Kidney epithelial cell (primary cell): ENCODE measurements around the gene DMKN. TPM values are rescaled to one million over a fixed set of nuclear protein-coding genes. Genes with fewer than 3 reads are reported as not detected.
"Not testable (repeated sequence)": the region's sequence is repeated elsewhere in the genome, so short reads cannot be mapped to it uniquely, and the experiment has no call there.

Source experiments
- DNase-seq: peaks from one replicate; pipeline ENCODE4 v3.0.0-alpha.2; 2010; ENCODE audit warnings: low read depth
- H3K27me3 ChIP-seq: 2 replicates; pipeline ENCODE4 v1.6.0; 2011; ENCODE audit warnings: low read length; ENCODE audit not compliant: control insufficient read depth, insufficient read depth
- H3K36me3 ChIP-seq: 2 replicates; pipeline ENCODE4 v1.5.1; 2011; ENCODE audit warnings: low read length; ENCODE audit not compliant: control insufficient read depth, insufficient read depth
- H3K4me3 ChIP-seq: 2 replicates; pipeline ENCODE4 v1.5.1; 2011; ENCODE audit warnings: low read depth, mild to moderate bottlenecking, control low read depth, low read length
- total RNA-seq: library from RNA; depleted of rRNA; stranded (reverse); fragments of >200 nt; gene quantifications from 2 replicates; pipeline ENCODE4 v1.2.3, GENCODE V29; 2015
- TF ChIP-seq, protein P1 (sequence below): IDR thresholded peaks from 2 replicates; pipeline ENCODE4 v1.5.1; 2011; ENCODE audit warnings: mild to moderate bottlenecking, moderate library complexity, low read length, control low read depth, inconsistent platforms; ENCODE audit not compliant: insufficient read depth, poor library complexity, severe bottlenecking

Gene DMKN
- total RNA-seq, 1 donor from 2014 or later, result 266 TPM

DNA sequence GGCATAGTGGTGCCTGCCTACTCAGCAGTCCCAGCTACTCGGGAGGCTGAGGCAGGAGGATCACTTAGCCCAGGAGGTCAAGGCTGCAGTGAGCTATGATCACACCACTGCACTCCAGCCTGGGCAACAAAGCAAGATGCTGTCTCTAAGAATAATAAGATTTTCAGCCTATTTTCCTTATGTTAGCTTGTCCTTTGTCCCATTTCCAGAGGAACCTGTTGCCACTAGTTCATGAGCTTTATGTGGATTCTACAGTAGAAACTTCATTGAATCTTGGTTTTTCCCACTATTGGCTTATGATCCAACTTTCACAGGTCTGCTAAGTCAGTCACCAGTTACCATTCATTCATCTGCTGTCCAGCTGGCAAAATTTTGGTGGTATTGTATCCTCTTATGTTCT lies 47.2 kb downstream of the DMKN start:
- Histone ChIP-seq H3K27me3 (no peaks in the 10 kb centered on the region), H3K4me3 (no peak overlapping the region), H3K36me3 (no peaks in the 10 kb centered on the region)
- TF ChIP-seq, protein P1, sequence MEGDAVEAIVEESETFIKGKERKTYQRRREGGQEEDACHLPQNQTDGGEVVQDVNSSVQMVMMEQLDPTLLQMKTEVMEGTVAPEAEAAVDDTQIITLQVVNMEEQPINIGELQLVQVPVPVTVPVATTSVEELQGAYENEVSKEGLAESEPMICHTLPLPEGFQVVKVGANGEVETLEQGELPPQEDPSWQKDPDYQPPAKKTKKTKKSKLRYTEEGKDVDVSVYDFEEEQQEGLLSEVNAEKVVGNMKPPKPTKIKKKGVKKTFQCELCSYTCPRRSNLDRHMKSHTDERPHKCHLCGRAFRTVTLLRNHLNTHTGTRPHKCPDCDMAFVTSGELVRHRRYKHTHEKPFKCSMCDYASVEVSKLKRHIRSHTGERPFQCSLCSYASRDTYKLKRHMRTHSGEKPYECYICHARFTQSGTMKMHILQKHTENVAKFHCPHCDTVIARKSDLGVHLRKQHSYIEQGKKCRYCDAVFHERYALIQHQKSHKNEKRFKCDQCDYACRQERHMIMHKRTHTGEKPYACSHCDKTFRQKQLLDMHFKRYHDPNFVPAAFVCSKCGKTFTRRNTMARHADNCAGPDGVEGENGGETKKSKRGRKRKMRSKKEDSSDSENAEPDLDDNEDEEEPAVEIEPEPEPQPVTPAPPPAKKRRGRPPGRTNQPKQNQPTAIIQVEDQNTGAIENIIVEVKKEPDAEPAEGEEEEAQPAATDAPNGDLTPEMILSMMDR, result no peak
- DNase-seq, result no peak

DNA sequence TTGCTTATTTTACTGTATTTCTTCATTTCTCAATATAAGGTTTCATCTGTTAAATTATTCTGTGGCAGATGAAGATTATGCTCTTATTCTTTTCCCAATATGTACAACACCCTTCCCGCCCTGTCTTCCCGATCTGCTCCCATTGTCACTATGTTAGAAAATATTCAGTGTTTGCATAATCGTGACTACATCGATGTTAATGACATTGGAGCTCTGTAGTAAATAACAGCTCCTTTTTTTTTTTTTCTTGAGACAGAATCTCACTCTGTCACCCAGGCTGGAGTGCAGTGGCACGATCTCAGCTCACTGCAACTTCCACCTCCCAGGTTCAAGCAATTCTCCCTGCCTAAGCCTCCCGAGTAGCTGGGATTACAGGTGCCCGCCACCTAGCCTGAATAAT lies 50.5 kb downstream of the DMKN start:
- H3K36me3 ChIP-seq, H3K4me3 ChIP-seq, DNase-seq, H3K27me3 ChIP-seq: not testable (repeated sequence)

DNA sequence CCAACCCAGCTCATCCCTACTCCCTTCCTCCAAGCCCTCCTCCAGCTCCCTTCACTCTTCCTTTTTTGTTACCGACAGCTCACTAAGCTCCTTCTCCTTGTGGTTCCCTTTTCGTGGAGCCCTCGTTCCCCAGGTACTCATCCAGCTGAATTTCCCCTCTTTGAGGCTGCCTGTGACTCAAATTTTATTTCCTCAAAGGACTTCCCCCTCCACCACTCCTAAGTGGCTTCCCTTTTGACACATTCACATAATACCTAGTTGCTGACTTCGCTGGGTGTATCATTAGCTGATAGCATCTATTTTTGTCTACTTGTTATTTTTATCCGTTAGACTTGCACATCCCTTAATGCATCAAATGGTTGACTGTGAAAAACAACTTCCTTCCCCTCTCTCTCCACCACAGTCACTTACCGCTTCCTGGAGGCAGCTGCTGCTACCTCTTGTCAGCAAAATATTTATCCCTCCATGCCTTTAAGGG lies 50.9 kb downstream of the DMKN start:
- TF ChIP-seq, protein P1, result no peak
- H3K27me3 ChIP-seq, result no peaks in the 10 kb centered on the region
- no peak overlapping the region for H3K4me3 ChIP-seq
- no peak for DNase-seq
- H3K36me3 ChIP-seq, result no peaks in the 10 kb centered on the region

DNA sequence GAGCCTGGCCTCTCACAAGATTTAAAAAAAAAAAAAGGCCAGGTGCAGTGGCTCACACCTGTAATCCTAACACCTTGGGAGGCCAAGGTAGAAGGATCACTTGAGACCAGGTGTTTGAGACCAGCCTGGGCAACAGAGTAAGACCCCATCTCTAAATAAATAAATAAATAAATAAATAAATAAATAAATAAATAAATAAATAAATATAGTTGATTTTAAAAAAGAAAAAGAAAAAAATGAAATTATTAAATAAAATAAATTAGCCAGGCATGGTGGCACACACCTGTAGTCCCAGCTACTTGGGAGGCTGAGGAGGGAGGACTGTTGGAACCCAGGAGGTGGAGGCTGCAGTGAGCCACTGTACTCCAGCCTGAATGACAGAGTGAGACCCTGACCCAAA lies 51.7 kb downstream of the DMKN start:
- H3K4me3 ChIP-seq, H3K27me3 ChIP-seq, H3K36me3 ChIP-seq, DNase-seq: not testable (repeated sequence)

DNA sequence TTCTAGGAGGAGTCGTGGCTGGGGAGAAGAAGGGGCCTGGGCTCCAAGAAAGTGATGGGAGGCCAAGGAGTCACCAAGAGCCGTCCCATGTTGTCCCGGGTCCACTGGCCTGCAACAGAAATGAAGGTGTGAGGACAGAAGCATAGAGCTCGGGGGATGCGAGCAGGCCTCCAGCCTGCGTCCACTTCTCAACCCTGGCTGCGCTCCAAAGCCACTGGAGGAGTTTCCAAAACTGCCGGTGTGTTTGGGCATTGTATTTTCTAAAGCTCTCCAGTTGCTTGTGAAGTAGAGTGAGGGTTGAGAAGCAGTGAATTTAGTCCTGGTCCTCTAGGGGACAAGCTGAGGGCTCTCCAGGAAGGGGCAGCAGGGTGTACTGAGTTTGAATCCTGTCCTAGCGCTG lies 52.4 kb downstream of the DMKN start:
- no peak for DNase-seq
- H3K27me3 ChIP-seq, result no peaks in the 10 kb centered on the region
- H3K4me3 ChIP-seq, result no peak overlapping the region
- TF ChIP-seq, protein P1, result no peak
- no peaks in the 10 kb centered on the region for H3K36me3 ChIP-seq

DNA sequence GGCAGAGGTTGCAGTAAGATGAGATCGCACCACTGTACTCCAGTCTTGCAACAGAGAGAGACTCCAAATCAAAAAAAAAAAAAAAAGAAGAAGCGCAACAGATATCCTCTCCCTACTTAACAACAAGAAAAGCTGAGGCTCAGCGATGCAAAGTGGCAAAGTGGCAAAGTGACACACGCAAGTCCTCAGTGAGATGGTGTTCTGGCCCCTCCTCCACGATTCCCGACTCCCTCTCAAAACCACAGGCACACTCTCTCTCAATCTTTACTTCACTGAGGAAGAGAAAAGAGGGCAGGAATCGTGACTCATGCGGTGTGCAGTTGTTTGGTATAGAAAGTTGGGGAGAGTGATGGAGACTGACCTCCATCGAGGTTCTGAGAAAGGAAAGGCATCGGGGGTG lies 52.8 kb downstream of the DMKN start:
- Histone ChIP-seq H3K27me3 (no peaks in the 10 kb centered on the region), H3K36me3 (no peaks in the 10 kb centered on the region), H3K4me3 (no peak overlapping the region)
- TF ChIP-seq, protein P1, result no peak
- DNase-seq, result no peak

DNA sequence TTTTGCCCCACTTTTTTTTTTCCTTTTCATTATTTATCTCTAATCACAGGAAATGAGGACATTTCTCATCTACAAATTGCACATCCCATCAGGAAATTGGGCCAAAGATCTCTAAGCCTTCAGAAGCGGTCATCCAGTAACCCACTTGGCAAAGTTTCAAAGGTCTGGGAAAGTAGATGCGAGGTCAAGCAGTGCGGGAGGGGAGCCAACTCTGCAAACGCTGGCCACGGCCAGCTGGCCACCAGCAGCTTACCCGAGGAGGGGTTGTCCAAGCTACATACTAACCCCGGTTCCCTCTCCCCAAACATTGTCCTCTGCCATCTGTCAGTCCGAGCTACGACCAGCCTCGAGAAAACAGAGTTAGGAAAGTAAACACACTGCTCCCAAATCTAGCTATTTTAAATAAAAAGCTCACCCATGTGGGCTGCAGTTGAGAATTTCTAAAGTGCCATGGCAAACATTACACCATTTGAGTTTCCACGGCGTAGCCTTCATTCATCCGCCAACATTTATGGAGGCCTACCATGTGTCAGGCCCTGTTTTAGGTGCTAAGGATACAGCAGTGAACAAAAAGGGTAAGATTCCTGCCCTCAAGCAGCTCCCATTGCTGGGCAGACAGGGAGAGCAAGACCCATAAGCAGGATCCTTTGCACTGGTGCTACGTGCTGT lies 53.9 kb downstream of the DMKN start:
- DNase-seq, result no peak
- no peaks in the 10 kb centered on the region for H3K27me3 ChIP-seq
- H3K36me3 ChIP-seq, result no peaks in the 10 kb centered on the region
- TF ChIP-seq, protein P1, result no peak
- no peak overlapping the region for H3K4me3 ChIP-seq
